H54 (cell line): Measurements from ENCODE around the gene RNF32.

Source experiments
- DNase-seq: peaks from one replicate; pipeline ENCODE4 v3.0.0; 2011; ENCODE audit warnings: low spot score, mixed read lengths; ENCODE audit not compliant: insufficient read length
- FAIRE-seq: peaks from 3 replicates; lab custom pipeline; 2011; peaks lifted over from hg19 to GRCh38; lab: Jason Lieb, UNC
- POLR2A ChIP-seq: IDR thresholded peaks from 2 replicates; pipeline ENCODE4 v1.6.1; 2011; ENCODE audit warnings: low read depth, mild to moderate bottlenecking, low read length

The RNF32 gene

GRCh38 chr7:156665101-156665500, 24.5 kb downstream of the RNF32 start:
- FAIRE-seq, result no peak
- no peak for DNase-seq
- TF ChIP-seq POLR2A, result no peak

GRCh38 chr7:156666368-156667109, 26.0 kb downstream of the RNF32 start:
- no peak for FAIRE-seq
- DNase-seq, result no peak
- TF ChIP-seq POLR2A, result no peak

- TF ChIP-seq POLR2A, result no peak
- FAIRE-seq (no peak), DNase-seq (no peak)
These were observed 26.5 kb downstream of the RNF32 start for GRCh38 chr7:156667110-156667426.

- DNase-seq, result no peak
- no peak for FAIRE-seq
- no peak for TF ChIP-seq POLR2A
These were observed 27.7 kb downstream of the RNF32 start for GRCh38 chr7:156668130-156668741.

GRCh38 chr7:156669035-156669828, 28.7 kb downstream of the RNF32 start:
- FAIRE-seq (no peak), DNase-seq (no peak)
- TF ChIP-seq POLR2A, result no peak

- no peak for FAIRE-seq
- no peak for TF ChIP-seq POLR2A
- DNase-seq, result no peak
These were observed 32.9 kb downstream of the RNF32 start for GRCh38 chr7:156673454-156673853.

GRCh38 chr7:156673902-156674301, 33.3 kb downstream of the RNF32 start:
- FAIRE-seq, result no peak
- TF ChIP-seq POLR2A, result no peak
- DNase-seq, result no peak

GRCh38 chr7:156675721-156676120, 35.1 kb downstream of the RNF32 start:
- FAIRE-seq (no peak), DNase-seq (no peak)
- TF ChIP-seq POLR2A, result no peak

- no peak for TF ChIP-seq POLR2A
These were observed 35.7 kb downstream of the RNF32 start for GRCh38 chr7:156676263-156676662.

GRCh38 chr7:156677374-156678054, 36.9 kb downstream of the RNF32 start:
- TF ChIP-seq POLR2A, result no peak
- no peak for FAIRE-seq
- DNase-seq, result no peak

More at GRCh38 chr7:156676263-156676662, 35.7 kb downstream of the RNF32 start:
- DNase-seq (no peak), FAIRE-seq (no peak)

GRCh38 chr7:156680281-156680680, 39.7 kb downstream of the RNF32 start:
- FAIRE-seq (no peak), DNase-seq (no peak)
- TF ChIP-seq POLR2A, result no peak

GRCh38 chr7:156682928-156683327, 42.4 kb downstream of the RNF32 start:
- FAIRE-seq (no peak), DNase-seq (no peak)
- no peak for TF ChIP-seq POLR2A

GRCh38 chr7:156684251-156684650, 43.7 kb downstream of the RNF32 start:
- TF ChIP-seq POLR2A, result no peak
- FAIRE-seq (no peak), DNase-seq (no peak)

- TF ChIP-seq POLR2A, result no peak
- no peak for FAIRE-seq
- DNase-seq, result no peak
These were observed 44.1 kb downstream of the RNF32 start for GRCh38 chr7:156684661-156685060.

GRCh38 chr7:156691764-156692163, 51.2 kb downstream of the RNF32 start:
- TF ChIP-seq POLR2A, result no peak
- FAIRE-seq (no peak), DNase-seq (no peak)
